ENCODE data around the gene MAGT1.
"Not testable (repeated sequence)": the region's sequence is repeated elsewhere in the genome, so short reads cannot be mapped to it uniquely, and the experiment has no call there.

MAGT1 gene

GRCh38 chrX:77894921-77895886 is at the start of gene MAGT1:
Gene MAGT1 (minus strand): TSS chrX:77895435. CDS start chrX:77895410, 25 bp downstream.
- peak; percentile 93 for DNase-seq (ENCODE audit: low spot score)

GRCh38 chrX:77945031-77945430 is 49.8 kb upstream of the MAGT1 start:
- DNase-seq (ENCODE audit: low spot score), result not testable (repeated sequence)

GRCh38 chrX:77938083-77938680 is 42.9 kb upstream of the MAGT1 start:
- DNase-seq (ENCODE audit: low spot score), result no peak

GRCh38 chrX:77937291-77937690 is 42.1 kb upstream of the MAGT1 start:
- DNase-seq (ENCODE audit: low spot score), result no peak

GRCh38 chrX:77936299-77936698 is 41.1 kb upstream of the MAGT1 start:
- DNase-seq (ENCODE audit: low spot score), result no peak

GRCh38 chrX:77935886-77936285 is 40.7 kb upstream of the MAGT1 start:
- no peak for DNase-seq (ENCODE audit: low spot score)

GRCh38 chrX:77930581-77930980 is 35.3 kb upstream of the MAGT1 start:
- no peak for DNase-seq (ENCODE audit: low spot score)

- no peak for DNase-seq (ENCODE audit: low spot score)
Measured at GRCh38 chrX:77925764-77926163, 30.5 kb upstream of the MAGT1 start.

GRCh38 chrX:77924320-77924859 is 29.2 kb upstream of the MAGT1 start:
- DNase-seq (ENCODE audit: low spot score), result no peak

- no peak for DNase-seq (ENCODE audit: low spot score)
Measured at GRCh38 chrX:77922787-77923186, 27.6 kb upstream of the MAGT1 start.

GRCh38 chrX:77919370-77919769 is 24.1 kb upstream of the MAGT1 start:
- DNase-seq (ENCODE audit: low spot score), result not testable (repeated sequence)

- no peak for DNase-seq (ENCODE audit: low spot score)
Measured at GRCh38 chrX:77918568-77918967, 23.3 kb upstream of the MAGT1 start.

GRCh38 chrX:77917294-77917933 is 22.2 kb upstream of the MAGT1 start:
- no peak for DNase-seq (ENCODE audit: low spot score)

- peak; percentile 85 for DNase-seq (ENCODE audit: low spot score)
Measured at GRCh38 chrX:77910108-77910840, 15.0 kb upstream of the MAGT1 start, which contains the start of gene ATP7A. Gene ATP7A (plus strand): TSS chrX:77910693. CDS start chrX:77971642, 60,949 bp downstream.

- DNase-seq (ENCODE audit: low spot score), result no peak
Measured at GRCh38 chrX:77901506-77901905, 6.3 kb upstream of the MAGT1 start.

GRCh38 chrX:77900688-77901087 is 5.5 kb upstream of the MAGT1 start:
- DNase-seq (ENCODE audit: low spot score), result no peak

- DNase-seq (ENCODE audit: low spot score), result peak; percentile 95
Measured at GRCh38 chrX:77899081-77899828, 4.0 kb upstream of the MAGT1 start, which contains the start of gene COX7B. Gene COX7B (plus strand): TSS chrX:77899468. CDS start chrX:77899554, 86 bp downstream.

- no peak for DNase-seq (ENCODE audit: low spot score)
Measured at GRCh38 chrX:77893713-77894112, 1.5 kb downstream of the MAGT1 start.

- DNase-seq (ENCODE audit: low spot score), result no peak
Measured at GRCh38 chrX:77892887-77893286, 2.3 kb downstream of the MAGT1 start.

- not testable (repeated sequence) for DNase-seq (ENCODE audit: low spot score)
Measured at GRCh38 chrX:77881418-77881817, 13.8 kb downstream of the MAGT1 start.

GRCh38 chrX:77875372-77875771 is 19.9 kb downstream of the MAGT1 start:
- no peak for DNase-seq (ENCODE audit: low spot score)

Measured in globus pallidus (tissue), 1 donor.